Loucy (cell line): ENCODE data around the gene SC5D.

Experiments used
- CTCF ChIP-seq: fragments of 200-600 bp; sonication (generic); conservative IDR thresholded peaks from 2 replicates; pipeline ENCODE4 v1.5.1; 2014; ENCODE audit warnings: mild to moderate bottlenecking, antibody characterized with exemption, low read length
- EZH2phosphoT487 ChIP-seq: fragments of 200-600 bp; IDR thresholded peaks from 2 replicates; pipeline ENCODE4 v1.6.1; 2018; ENCODE audit warnings: antibody characterized with exemption, mild to moderate bottlenecking, moderate library complexity, borderline replicate concordance

DNA sequence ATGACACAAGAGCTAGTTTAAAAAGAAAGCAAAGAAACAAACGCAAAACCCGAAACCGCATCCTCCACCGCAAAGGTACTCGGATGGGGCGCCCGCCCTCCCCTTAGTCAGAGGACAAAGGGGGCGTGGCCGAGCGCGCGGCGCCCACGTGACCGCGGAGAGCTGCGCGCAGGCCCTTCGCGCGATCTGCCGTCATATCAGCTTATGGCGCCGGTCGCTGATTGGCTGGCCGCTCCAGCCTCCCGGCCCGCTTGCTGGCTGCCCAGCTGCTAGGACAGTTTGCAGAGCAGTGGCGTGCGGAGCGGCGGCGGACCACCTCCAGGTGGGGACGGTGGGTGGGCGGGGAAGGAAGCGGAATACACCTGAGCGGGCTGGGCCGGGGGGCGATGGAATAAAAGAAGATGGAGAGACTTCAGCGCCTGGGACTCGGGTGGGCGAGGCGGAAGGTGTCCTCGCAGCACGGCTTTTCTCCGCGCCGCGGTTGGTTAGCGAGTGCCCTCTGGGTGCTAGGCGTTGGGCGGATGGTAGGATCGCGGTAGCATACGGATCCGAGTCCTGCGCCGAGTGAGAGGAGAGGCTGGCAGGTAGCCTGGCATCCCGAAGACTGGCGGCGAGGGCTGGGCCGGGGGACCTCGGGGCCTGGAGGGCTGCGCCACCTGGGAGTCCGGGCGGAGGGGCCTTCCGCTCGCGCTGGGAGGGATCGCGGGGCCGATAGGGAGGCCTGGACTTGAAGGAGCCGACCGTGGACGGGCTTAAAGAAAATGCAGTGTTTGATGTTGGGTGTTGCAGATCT is at the start of gene SC5D:
- no peak for TF ChIP-seq CTCF
- TF ChIP-seq EZH2phosphoT487 = no peak
